HG02798 (cell line): ENCODE measurements around the gene CDNF.
"Not testable (repeated sequence)": the region's sequence is repeated elsewhere in the genome, so short reads cannot be mapped to it uniquely, and the experiment has no call there.

ENCODE experiments used
- ATAC-seq: cut with Tn5 transposase; IDR thresholded peaks from one replicate; pipeline ENCODE4 v1.9.1; 2021; ENCODE audit warnings: mild to moderate bottlenecking; ENCODE audit not compliant: unreplicated experiment, poor library complexity

Gene CDNF

GRCh38 chr10:14837757-14838581 is at the start of gene CDNF, which contains the start of the genes HSPA14 and MSANTD7:
Gene CDNF (minus strand): TSS chr10:14838037. CDS start chr10:14837946, 91 bp downstream.
Gene HSPA14 (plus strand): TSS chr10:14838306. CDS start chr10:14838403, 97 bp downstream.
Gene MSANTD7 (plus strand): TSS chr10:14838306. CDS start chr10:14842285, 3,979 bp downstream.
- ATAC-seq, result peak; percentile 96

GRCh38 chr10:14884082-14884481 is 46.2 kb upstream of the CDNF start:
- ATAC-seq, result no peak

DNA sequence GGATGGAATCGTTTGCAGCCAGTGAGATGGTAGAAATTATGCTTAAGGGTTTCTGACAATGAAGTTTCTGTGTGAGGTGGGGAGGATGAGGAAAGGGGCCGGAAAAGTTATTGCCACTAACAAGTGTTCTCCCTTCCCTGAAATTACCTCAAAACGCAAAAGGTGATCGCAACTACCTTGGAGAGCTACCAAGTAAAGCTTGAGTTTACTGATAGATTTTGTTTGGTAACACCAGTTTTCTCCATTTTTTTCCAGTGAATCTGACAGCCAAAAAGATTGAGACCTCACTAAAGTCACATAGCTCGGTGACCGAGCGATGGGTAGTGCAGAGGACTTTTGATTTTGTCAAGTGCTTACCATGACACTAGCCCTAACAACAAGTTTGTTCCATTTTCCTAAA is 42.4 kb upstream of the CDNF start:
- ATAC-seq, result no peak

DNA sequence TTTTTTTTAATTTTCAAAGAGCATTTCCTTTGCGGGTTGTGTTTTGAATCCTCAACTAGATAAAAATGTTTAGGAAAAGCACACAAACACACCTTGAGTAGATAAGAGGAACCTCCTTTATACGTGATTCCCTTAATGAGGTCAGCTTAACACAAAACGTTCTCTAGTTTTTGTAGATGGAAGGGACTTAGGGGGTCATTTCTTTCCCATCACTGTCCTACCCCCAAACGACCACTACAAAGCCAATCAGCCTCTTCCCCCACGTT is 42.0 kb upstream of the CDNF start:
- ATAC-seq, result no peak

DNA sequence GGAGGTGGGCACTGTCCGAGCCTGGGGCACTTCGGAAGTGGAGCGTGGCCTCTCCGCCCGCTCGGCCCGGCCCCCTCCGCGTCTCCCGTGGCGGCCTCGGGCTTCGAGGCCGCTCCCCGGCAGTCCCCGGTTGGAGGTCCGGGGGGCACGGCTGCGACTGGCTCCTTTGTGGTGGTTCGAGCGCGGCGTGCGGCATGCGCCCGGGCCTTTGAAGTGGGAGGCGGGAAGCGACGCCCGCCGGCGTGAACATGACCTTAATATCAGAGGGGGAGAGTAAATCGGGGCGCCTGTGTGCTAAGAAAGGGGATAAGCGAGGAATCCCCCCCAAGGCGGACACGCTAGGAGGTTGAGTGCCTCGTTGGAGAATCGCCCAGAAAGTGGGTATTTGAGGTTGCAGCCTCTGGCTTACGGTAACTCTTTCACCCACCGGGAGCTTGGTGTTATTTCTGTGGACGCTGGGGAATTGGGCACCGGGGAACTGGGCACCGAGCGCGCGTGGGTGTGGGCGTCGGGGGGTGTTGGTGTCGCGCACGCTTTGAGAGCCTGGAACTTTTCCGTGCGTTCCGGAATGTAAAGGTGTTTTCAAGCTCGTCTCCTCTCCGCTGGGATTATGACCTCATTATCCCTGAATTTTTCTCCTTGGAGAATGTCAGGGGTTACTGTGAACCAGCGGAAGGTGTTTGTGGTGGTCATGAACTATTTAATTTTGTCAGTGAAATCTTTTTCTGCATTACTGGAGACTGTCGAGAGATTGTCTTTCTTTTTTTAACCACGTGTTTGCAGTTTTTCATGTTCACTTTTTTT is 41.5 kb upstream of the CDNF start:
- peak; percentile 0 for ATAC-seq

- peak; percentile 94 for ATAC-seq
Observed at GRCh38 chr10:14878266-14879123, 40.7 kb upstream of the CDNF start, which contains the start of gene SUV39H2. Gene SUV39H2 (plus strand): TSS chr10:14878866. CDS start chr10:14878889, 23 bp downstream.

DNA sequence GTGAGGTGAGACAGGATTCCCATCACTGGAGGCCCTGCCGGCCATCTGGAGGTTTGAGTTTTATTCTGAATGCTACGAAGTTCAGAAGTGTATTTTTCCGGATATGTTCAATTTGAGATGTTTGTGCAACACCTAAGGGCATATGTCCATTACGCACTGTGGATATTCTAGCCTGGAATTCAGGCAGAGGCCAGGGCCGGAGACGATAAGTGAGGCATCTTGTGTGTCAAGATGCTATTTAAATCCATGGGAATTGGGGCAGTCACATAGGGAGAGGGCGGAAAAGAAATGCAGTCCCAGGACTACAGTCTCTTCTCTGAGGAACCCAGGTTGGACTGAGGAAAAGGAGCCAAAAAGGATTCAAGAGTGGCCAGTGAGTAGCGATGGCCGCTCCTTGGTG is 38.9 kb upstream of the CDNF start:
- ATAC-seq, result no peak

DNA sequence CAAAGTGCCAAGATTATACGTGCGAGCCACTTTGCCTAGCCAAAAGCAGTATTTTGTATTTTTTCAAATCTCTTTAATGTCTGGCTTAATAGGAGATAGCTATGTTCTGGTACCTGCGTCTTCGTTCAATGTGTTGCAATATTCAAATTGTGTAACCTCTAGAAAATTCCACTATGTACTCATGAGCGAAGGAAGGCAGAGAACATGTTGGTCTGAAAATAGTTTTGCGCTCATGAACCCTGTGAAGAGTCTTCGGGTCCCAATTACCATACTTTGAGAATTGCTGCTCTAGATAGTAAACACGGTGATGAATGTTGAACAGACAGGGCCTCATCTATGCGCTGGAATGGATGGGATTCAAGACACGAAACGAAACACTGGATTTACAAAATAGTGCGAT is 38.1 kb upstream of the CDNF start:
- ATAC-seq, result no peak

- peak; percentile 48 for ATAC-seq
Observed at GRCh38 chr10:14873090-14873760, 35.4 kb upstream of the CDNF start.

DNA sequence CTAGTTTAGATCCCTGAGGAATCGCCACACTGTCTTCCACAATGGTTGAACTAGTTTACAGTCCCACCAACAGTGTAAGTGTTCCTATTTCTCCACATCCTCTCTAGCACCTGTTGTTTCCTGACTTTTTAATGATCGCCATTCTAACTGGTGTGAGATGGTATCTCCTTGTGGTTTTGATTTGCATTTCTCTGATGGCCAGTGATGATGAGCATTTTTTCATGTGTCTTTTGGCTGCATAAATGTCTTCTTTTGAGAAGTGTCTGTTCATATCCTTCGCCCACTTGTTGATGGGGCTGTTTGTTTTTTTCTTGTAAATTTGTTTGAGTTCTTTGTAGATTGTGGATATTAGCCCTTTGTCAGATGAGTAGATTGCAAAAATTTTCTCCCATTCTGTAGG is 27.0 kb upstream of the CDNF start:
- not testable (repeated sequence) for ATAC-seq

GRCh38 chr10:14864466-14864865 is 26.6 kb upstream of the CDNF start:
- ATAC-seq, result not testable (repeated sequence)

- no peak for ATAC-seq
Observed at GRCh38 chr10:14860791-14861190, 23.0 kb upstream of the CDNF start.

DNA sequence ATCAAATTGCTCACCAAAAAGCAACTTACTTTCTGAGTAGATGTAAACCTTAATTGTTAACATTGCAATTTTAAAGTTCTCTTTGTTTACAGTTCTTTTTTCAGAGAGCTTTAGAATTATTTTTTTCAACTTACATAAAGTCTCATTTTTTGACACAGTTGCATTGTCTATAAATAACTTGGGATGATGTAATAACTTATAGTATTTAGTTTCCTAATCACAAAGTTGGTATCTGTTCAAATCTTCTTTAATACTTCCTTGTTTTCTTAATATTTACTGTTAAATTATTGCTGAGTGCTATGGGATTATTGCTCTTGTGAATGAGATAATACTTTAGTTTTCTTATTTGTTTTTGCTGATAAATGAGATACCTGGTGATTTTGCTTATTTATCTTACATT is 21.9 kb upstream of the CDNF start:
- no peak for ATAC-seq

GRCh38 chr10:14859043-14859442 is 21.2 kb upstream of the CDNF start:
- ATAC-seq, result no peak

DNA sequence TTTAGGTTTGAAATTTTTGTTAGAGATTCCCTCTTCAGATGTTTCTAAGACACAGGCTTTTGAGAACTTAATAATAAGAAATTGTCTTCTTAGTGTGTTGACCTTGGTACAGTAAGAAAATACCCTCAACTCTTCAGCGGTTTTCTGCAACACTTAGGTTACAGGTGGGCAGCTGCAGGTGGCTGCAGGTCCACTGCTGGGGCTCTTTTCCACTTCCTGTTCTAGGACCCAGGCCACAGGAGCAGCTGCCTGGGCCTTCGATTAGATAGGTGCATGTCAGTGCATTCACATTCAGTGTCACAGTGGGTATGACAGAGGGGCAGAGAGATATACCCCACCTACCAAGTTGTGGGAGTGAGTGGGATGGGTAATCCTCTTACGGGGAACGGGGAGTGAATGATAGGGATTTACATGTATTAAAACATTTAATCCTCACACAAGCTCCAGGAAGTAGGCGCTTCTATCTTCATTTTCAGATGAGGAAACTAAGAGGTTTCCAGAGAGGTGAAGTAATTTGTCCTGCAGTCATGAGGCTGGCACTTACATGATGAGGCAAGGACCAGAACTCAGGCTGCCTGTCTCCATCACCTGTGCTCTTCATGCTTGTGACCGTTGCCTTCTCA is 20.6 kb upstream of the CDNF start:
- no peak for ATAC-seq

DNA sequence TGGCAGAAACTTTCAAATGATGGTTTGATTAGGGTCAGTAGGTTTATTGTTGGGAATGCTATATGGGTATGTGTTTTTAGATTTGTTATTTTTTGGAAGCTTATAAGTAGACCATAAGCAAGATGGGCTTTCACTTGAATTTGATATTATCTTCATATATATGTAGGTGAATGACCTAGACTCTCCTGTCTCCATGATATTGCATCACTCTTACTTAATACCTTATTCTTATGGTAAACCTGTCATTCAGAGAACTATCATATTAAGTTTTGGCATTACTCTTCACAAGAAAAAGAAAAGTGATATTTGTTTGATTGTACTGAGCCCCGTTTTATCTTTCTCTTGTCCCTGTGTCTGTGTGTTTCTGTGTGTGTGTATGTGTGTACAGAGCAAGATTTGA is 17.6 kb upstream of the CDNF start:
- ATAC-seq, result no peak

DNA sequence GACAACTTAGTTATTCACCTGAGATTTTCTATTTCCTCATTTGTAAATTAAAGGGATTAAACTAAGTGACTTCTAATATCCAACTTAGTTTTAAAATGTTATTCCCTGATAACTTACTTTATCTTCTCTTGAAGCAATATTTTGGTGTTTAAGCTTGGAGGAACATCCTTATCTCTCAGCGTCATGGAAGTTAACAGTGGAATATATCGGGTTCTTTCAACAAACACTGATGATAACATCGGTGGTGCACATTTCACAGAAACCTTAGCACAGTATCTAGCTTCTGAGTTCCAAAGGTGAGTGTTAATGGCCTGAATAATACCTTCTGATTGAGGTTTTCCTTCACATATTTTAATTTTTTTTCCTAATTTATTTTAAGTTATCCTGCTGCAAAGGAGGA is 14.4 kb upstream of the CDNF start:
- no peak for ATAC-seq

GRCh38 chr10:14844948-14845347 is 7.1 kb upstream of the CDNF start:
- no peak for ATAC-seq

- no peak for ATAC-seq
Observed at GRCh38 chr10:14843327-14843988, 5.6 kb upstream of the CDNF start.
